ENCODE results near the gene TUBGCP6. TPM values are rescaled to one million over a fixed set of nuclear protein-coding genes. Genes with fewer than 3 reads are reported as not detected.

The TUBGCP6 gene
- total and polyA plus RNA-seq, 2 experiments from 2014 or later, result 18.6 to 47.1 TPM

GRCh38 chr22:50246242-50247175 lies 1.7 kb upstream of the TUBGCP6 start:
- peaks cover 12% of the 10 kb centered on the region for H3K4me1 ChIP-seq (ENCODE audit: insufficient read depth)
- DNase-seq (ENCODE audit: low spot score) (peak; percentile 54), ATAC-seq (no peak)
- no peak overlapping the region for H3K27ac ChIP-seq (ENCODE audit: low read depth)
- TF ChIP-seq EZH2phosphoT487 (IDR thresholded peaks at IDR 0.05; ENCODE audit: unreplicated experiment), result no peak
- no peak for TF ChIP-seq ZNF331 (CRISPR knock-in tag; IDR thresholded peaks at IDR 0.05; ENCODE audit: low read depth)
- TF ChIP-seq NANOG (IDR thresholded peaks at IDR 0.05; ENCODE audit: borderline replicate concordance), result no peak
- TF ChIP-seq CTCF (conservative IDR thresholded peaks at IDR 0.05; ENCODE audit: low read depth in 2 of 2), result 0 out of 4 replicates have a peak, but pooled peaks of 1 of the 2 experiments have one; percentile 12
- H3K4me3 Mint-ChIP-seq, result peak overlapping the region; percentile 92; the same call in 2 of the 3 replicates
- no peak overlapping the region for H3K27ac Mint-ChIP-seq
- H3K9me3 Mint-ChIP-seq, result no peaks in the 10 kb centered on the region
- H3K4me3 ChIP-seq, result peak overlapping the region; percentile 99; the same call in 1 of the 2 replicates
- peaks cover 12% of the 10 kb centered on the region for H3K27me3 Mint-ChIP-seq (ENCODE audit: insufficient read depth, low read depth, poor library complexity)
- H2AFZ ChIP-seq, result no peak overlapping the region
- peaks cover 24% of the 10 kb centered on the region for H3K4me1 Mint-ChIP-seq
- H3F3A ChIP-seq (replicated peaks; ENCODE audit: low read depth), result peaks cover 3% of the 10 kb centered on the region; the same call in 1 of the 2 replicates
- peaks cover 3% of the 10 kb centered on the region; the same call in 1 of the 2 replicates for H4K20me1 ChIP-seq (replicated peaks; ENCODE audit: insufficient read depth)
- H3K36me3 Mint-ChIP-seq (ENCODE audit: low read depth), result peaks cover 11% of the 10 kb centered on the region; the same call in 2 of the 3 replicates
- no peaks in the 10 kb centered on the region for H3K9me2 ChIP-seq (ENCODE audit: insufficient read depth)
- no peaks in the 10 kb centered on the region for H3K27me3 ChIP-seq (ENCODE audit: insufficient read depth)
- peaks cover 30% of the 10 kb centered on the region for H3K79me2 ChIP-seq (replicated peaks; ENCODE audit: insufficient read depth)
- H3K36me3 ChIP-seq (ENCODE audit: insufficient read depth), result no peaks in the 10 kb centered on the region
- H3K4me2 ChIP-seq, result peak overlapping the region; percentile 97; the same call in 1 of the 2 replicates

GRCh38 chr22:50245214-50246072 lies 620 bp upstream of the TUBGCP6 start:
- Mint-ChIP-seq H3K36me3 (ENCODE audit: low read depth) (peaks cover 11% of the 10 kb centered on the region; the same call in 2 of the 3 replicates), H3K9me3 (no peaks in the 10 kb centered on the region), H3K4me1 (peaks cover 24% of the 10 kb centered on the region), H3K27ac (peak overlapping the region; percentile 97), H3K4me3 (peak overlapping the region; percentile 92), H3K27me3 (ENCODE audit: insufficient read depth, low read depth, poor library complexity) (peaks cover 11% of the 10 kb centered on the region)
- Histone ChIP-seq H3K27me3 (ENCODE audit: insufficient read depth) (no peaks in the 10 kb centered on the region), H3K36me3 (ENCODE audit: insufficient read depth) (no peaks in the 10 kb centered on the region), H3K4me1 (ENCODE audit: insufficient read depth) (peaks cover 12% of the 10 kb centered on the region), H3K79me2 (replicated peaks; ENCODE audit: insufficient read depth) (peaks cover 33% of the 10 kb centered on the region), H2AFZ (no peak overlapping the region), H3K4me3 (peak overlapping the region; percentile 99), H3F3A (replicated peaks; ENCODE audit: low read depth) (peaks cover 2% of the 10 kb centered on the region; the same call in 1 of the 2 replicates), H3K9me2 (ENCODE audit: insufficient read depth) (no peaks in the 10 kb centered on the region), H3K4me2 (peak overlapping the region; percentile 97), H4K20me1 (replicated peaks; ENCODE audit: insufficient read depth) (peaks cover 4% of the 10 kb centered on the region; the same call in 1 of the 2 replicates), H3K27ac (ENCODE audit: low read depth) (no peak overlapping the region; the same call in 1 of the 2 replicates)
- peak; percentile 27 for ATAC-seq
- no peak for DNase-seq (ENCODE audit: low spot score)
- no peak for TF ChIP-seq ETS1 (IDR thresholded peaks at IDR 0.05)
- TF ChIP-seq ZNF331 (CRISPR knock-in tag; IDR thresholded peaks at IDR 0.05; ENCODE audit: low read depth), result no peak
- no peak for TF ChIP-seq POLR2AphosphoS5 (IDR thresholded peaks at IDR 0.05; ENCODE audit: low read depth)
- TF ChIP-seq CREB1 (CRISPR knock-in tag; IDR thresholded peaks at IDR 0.05; ENCODE audit: low read depth), result no peak
- TF ChIP-seq JUNB (IDR thresholded peaks at IDR 0.05; ENCODE audit: unreplicated experiment), result no peak
- TF ChIP-seq REST (IDR thresholded peaks at IDR 0.05; ENCODE audit: unreplicated experiment), result no peak
